Measurements from ENCODE around the gene EXOSC1. TPM values are rescaled to one million over a fixed set of nuclear protein-coding genes. Genes with fewer than 3 reads are reported as not detected.

The EXOSC1 gene
- polyA plus RNA-seq, 1 donor from 2014 or later: 33.5 TPM

DNA sequence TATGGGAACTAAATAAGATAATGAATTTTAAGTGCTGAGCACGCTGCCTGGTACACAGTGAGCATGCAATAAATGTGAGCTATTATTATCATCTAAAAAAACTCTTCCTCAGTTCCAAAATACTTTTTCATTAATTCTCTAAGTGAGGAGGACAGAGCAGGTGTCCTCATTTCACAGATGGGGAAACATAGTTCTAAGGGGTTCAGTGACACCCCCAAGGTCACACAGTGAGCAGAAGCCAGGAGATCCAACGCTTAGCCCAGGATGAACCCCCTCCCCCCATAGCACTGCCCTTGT is 37.9 kb downstream of the EXOSC1 start:
- Histone ChIP-seq H3K4me2 (ENCODE audit: low read length) (no peak overlapping the region), H3K4me3 (ENCODE audit: low read length) (no peak overlapping the region), H4K20me1 (ENCODE audit: insufficient read depth) (no peaks in the 10 kb centered on the region), H3K9ac (ENCODE audit: low read length) (no peak overlapping the region), H2AFZ (ENCODE audit: low read depth, low read length) (no peak overlapping the region), H3K36me3 (ENCODE audit: insufficient read depth, low read length) (no peaks in the 10 kb centered on the region), H3F3A (ENCODE audit: insufficient read depth, low read length, poor library complexity, severe bottlenecking) (no peaks in the 10 kb centered on the region), H3K9me3 (ENCODE audit: low read length) (no peaks in the 10 kb centered on the region), H3K79me2 (replicated peaks; ENCODE audit: insufficient read depth, low read length) (no peaks in the 10 kb centered on the region), H3K27me3 (ENCODE audit: insufficient read depth, low read depth, low read length) (no peaks in the 10 kb centered on the region), H3K9me2 (ENCODE audit: insufficient read depth, low read length) (no peaks in the 10 kb centered on the region), H3K27ac (ENCODE audit: low read length) (no peak overlapping the region)
- TF ChIP-seq POLR2AphosphoS5 (IDR thresholded peaks at IDR 0.05) (no peak), RAD21 (conservative IDR thresholded peaks at IDR 0.05) (no peak), EP300 (conservative IDR thresholded peaks at IDR 0.05; ENCODE audit: poor library complexity, severe bottlenecking) (no peak), MXI1 (conservative IDR thresholded peaks at IDR 0.05; ENCODE audit: poor library complexity, severe bottlenecking) (no peak), TAF1 (IDR thresholded peaks at IDR 0.05; ENCODE audit: low read depth) (no peak), SMC3 (conservative IDR thresholded peaks at IDR 0.05; ENCODE audit: poor library complexity) (no peak), EZH2 (IDR thresholded peaks at IDR 0.05; ENCODE audit: borderline replicate concordance, insufficient read depth, low read length, poor library complexity, severe bottlenecking) (no peak)
- TF ChIP-seq, protein P1, sequence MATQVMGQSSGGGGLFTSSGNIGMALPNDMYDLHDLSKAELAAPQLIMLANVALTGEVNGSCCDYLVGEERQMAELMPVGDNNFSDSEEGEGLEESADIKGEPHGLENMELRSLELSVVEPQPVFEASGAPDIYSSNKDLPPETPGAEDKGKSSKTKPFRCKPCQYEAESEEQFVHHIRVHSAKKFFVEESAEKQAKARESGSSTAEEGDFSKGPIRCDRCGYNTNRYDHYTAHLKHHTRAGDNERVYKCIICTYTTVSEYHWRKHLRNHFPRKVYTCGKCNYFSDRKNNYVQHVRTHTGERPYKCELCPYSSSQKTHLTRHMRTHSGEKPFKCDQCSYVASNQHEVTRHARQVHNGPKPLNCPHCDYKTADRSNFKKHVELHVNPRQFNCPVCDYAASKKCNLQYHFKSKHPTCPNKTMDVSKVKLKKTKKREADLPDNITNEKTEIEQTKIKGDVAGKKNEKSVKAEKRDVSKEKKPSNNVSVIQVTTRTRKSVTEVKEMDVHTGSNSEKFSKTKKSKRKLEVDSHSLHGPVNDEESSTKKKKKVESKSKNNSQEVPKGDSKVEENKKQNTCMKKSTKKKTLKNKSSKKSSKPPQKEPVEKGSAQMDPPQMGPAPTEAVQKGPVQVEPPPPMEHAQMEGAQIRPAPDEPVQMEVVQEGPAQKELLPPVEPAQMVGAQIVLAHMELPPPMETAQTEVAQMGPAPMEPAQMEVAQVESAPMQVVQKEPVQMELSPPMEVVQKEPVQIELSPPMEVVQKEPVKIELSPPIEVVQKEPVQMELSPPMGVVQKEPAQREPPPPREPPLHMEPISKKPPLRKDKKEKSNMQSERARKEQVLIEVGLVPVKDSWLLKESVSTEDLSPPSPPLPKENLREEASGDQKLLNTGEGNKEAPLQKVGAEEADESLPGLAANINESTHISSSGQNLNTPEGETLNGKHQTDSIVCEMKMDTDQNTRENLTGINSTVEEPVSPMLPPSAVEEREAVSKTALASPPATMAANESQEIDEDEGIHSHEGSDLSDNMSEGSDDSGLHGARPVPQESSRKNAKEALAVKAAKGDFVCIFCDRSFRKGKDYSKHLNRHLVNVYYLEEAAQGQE (IDR thresholded peaks at IDR 0.05; ENCODE audit: borderline replicate concordance): no peak
- TF ChIP-seq, protein P2, sequence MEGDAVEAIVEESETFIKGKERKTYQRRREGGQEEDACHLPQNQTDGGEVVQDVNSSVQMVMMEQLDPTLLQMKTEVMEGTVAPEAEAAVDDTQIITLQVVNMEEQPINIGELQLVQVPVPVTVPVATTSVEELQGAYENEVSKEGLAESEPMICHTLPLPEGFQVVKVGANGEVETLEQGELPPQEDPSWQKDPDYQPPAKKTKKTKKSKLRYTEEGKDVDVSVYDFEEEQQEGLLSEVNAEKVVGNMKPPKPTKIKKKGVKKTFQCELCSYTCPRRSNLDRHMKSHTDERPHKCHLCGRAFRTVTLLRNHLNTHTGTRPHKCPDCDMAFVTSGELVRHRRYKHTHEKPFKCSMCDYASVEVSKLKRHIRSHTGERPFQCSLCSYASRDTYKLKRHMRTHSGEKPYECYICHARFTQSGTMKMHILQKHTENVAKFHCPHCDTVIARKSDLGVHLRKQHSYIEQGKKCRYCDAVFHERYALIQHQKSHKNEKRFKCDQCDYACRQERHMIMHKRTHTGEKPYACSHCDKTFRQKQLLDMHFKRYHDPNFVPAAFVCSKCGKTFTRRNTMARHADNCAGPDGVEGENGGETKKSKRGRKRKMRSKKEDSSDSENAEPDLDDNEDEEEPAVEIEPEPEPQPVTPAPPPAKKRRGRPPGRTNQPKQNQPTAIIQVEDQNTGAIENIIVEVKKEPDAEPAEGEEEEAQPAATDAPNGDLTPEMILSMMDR (IDR thresholded peaks at IDR 0.05; ENCODE audit: poor library complexity, severe bottlenecking): no peak

DNA sequence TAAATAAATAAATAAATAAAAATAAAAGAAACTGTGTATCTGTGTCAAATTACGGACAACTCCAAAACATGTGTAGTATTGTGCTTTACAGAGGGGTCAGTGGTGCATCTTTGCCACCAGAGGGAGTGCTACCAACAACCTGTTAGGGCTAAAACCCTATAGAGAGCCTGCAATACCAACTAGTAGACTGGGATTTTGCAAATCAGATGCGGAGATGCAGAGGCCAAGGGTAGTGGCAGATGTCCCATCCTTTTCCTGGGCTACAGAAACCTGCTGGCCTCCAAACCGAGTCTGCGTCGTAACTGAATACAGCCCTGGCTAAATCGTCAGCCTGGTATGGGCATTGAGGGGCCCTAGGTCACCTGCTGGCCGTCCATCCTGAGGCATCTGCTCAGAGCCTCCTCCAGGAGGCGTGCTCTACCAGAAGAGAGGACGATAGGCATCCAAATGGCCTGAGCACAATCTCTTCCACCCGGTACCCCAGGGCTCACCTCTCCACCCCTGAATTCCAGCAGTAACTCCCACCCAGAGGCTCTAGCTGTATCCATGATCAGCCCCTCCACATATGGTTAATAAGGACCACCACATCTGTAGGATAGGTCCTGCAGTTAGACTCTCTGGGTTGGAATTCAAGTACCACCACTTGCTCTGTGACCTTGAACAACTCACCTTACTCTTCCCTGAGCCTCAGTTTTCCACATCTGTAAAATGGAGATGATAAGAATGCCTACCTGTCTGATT is 38.4 kb downstream of the EXOSC1 start:
- no peak overlapping the region for H3K9ac ChIP-seq (ENCODE audit: low read length)

More for the DNA sequence above, 38.4 kb downstream of the EXOSC1 start:
- TF ChIP-seq EZH2 (IDR thresholded peaks at IDR 0.05; ENCODE audit: borderline replicate concordance, insufficient read depth, low read length, poor library complexity, severe bottlenecking): no peak
- no peak for TF ChIP-seq EP300 (conservative IDR thresholded peaks at IDR 0.05; ENCODE audit: poor library complexity, severe bottlenecking)
- TF ChIP-seq TAF1 (IDR thresholded peaks at IDR 0.05; ENCODE audit: low read depth): no peak
- TF ChIP-seq, protein P1 (IDR thresholded peaks at IDR 0.05; ENCODE audit: borderline replicate concordance): no peak
- TF ChIP-seq RAD21 (conservative IDR thresholded peaks at IDR 0.05): peak; percentile 52
- TF ChIP-seq, protein P2 (IDR thresholded peaks at IDR 0.05; ENCODE audit: poor library complexity, severe bottlenecking): peak; percentile 71
- no peak for TF ChIP-seq MXI1 (conservative IDR thresholded peaks at IDR 0.05; ENCODE audit: poor library complexity, severe bottlenecking)
- no peak for TF ChIP-seq POLR2AphosphoS5 (IDR thresholded peaks at IDR 0.05)
- TF ChIP-seq SMC3 (conservative IDR thresholded peaks at IDR 0.05; ENCODE audit: poor library complexity): peak; percentile 71
- Histone ChIP-seq H2AFZ (ENCODE audit: low read depth, low read length) (no peak overlapping the region), H3K79me2 (replicated peaks; ENCODE audit: insufficient read depth, low read length) (no peaks in the 10 kb centered on the region), H3K27me3 (ENCODE audit: insufficient read depth, low read depth, low read length) (no peaks in the 10 kb centered on the region), H3K36me3 (ENCODE audit: insufficient read depth, low read length) (no peaks in the 10 kb centered on the region), H3F3A (ENCODE audit: insufficient read depth, low read length, poor library complexity, severe bottlenecking) (no peaks in the 10 kb centered on the region), H3K4me2 (ENCODE audit: low read length) (no peak overlapping the region), H3K4me3 (ENCODE audit: low read length) (no peak overlapping the region), H4K20me1 (ENCODE audit: insufficient read depth) (no peaks in the 10 kb centered on the region), H3K9me3 (ENCODE audit: low read length) (no peaks in the 10 kb centered on the region), H3K27ac (ENCODE audit: low read length) (no peak overlapping the region), H3K9me2 (ENCODE audit: insufficient read depth, low read length) (no peaks in the 10 kb centered on the region)
